SK-N-SH (cell line): ENCODE data around the gene TCF15.

ENCODE experiments used
- FOXJ3 ChIP-seq: sonication (generic); formaldehyde crosslinking; IDR thresholded peaks from 2 replicates; pipeline ENCODE4 v1.5.1; 2020; ENCODE audit warnings: mild to moderate bottlenecking, missing genetic modification reagents
- RXRA ChIP-seq: IDR thresholded peaks from 2 replicates; pipeline ENCODE4 v1.4.0; 2012; ENCODE audit warnings: low read depth, mild to moderate bottlenecking, borderline replicate concordance
- SIN3A ChIP-seq: IDR thresholded peaks from 2 replicates; pipeline ENCODE4 v1.6.1; 2012; ENCODE audit warnings: low read depth, mild to moderate bottlenecking, low read length, moderate library complexity, borderline replicate concordance
- TF ChIP-seq, protein P1 (sequence below): fragments of 200-600 bp; sonication (generic); IDR thresholded peaks from 2 replicates; pipeline ENCODE4 v1.6.1; 2017; ENCODE audit warnings: antibody characterized with exemption, mild to moderate bottlenecking, moderate library complexity
- TF ChIP-seq, protein P2 (sequence below): IDR thresholded peaks from 2 replicates; pipeline ENCODE4 v1.4.0; 2012; ENCODE audit warnings: low read depth, borderline replicate concordance
- TF ChIP-seq, protein P3 (sequence below): IDR thresholded peaks from 2 replicates; pipeline ENCODE4 v1.4.0; 2012; ENCODE audit warnings: low read depth, borderline replicate concordance

DNA sequence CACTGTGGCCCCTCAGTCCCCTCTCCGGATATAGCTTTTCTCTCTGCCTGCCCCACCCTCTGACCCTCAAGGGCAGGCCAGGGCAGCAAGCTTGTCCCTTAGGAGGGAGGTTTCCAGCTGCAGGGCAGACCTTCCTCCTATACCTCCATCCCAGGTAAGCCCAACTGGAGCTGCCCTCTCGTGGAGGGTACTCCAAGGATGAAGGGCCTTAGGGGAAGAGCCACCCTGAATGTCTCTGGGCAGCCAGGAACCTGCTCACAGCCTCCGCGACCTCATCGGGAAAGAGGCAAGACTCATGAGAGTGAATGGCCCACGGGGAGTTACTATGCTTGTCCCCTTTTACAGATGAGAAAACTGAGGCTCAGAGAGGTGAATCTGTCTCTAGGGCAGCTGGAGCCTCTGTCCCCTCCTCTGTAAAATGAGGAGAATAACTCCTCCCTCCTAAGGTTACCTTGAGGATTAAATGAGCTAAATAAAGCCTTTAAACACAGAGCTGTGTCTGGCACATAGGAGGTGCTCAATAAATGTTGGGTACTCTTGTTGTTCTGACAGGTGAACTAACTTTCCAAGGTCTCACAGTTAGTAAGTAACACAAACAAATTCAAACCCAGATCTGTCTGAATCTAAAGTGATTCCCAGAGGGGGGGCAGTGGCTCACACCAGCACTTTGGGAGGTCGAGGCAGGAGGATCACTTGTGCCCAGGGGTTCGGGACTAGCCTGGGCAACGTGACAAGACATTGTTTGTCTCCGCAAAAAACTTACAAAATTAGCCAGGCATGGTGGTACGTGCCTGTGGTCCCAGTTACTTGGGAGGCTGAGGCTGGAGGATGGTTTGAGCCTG, 30.8 kb upstream of the TCF15 start:
- TF ChIP-seq, protein P1, sequence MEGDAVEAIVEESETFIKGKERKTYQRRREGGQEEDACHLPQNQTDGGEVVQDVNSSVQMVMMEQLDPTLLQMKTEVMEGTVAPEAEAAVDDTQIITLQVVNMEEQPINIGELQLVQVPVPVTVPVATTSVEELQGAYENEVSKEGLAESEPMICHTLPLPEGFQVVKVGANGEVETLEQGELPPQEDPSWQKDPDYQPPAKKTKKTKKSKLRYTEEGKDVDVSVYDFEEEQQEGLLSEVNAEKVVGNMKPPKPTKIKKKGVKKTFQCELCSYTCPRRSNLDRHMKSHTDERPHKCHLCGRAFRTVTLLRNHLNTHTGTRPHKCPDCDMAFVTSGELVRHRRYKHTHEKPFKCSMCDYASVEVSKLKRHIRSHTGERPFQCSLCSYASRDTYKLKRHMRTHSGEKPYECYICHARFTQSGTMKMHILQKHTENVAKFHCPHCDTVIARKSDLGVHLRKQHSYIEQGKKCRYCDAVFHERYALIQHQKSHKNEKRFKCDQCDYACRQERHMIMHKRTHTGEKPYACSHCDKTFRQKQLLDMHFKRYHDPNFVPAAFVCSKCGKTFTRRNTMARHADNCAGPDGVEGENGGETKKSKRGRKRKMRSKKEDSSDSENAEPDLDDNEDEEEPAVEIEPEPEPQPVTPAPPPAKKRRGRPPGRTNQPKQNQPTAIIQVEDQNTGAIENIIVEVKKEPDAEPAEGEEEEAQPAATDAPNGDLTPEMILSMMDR = no peak
- TF ChIP-seq SIN3A = no peak
- TF ChIP-seq, protein P2, sequence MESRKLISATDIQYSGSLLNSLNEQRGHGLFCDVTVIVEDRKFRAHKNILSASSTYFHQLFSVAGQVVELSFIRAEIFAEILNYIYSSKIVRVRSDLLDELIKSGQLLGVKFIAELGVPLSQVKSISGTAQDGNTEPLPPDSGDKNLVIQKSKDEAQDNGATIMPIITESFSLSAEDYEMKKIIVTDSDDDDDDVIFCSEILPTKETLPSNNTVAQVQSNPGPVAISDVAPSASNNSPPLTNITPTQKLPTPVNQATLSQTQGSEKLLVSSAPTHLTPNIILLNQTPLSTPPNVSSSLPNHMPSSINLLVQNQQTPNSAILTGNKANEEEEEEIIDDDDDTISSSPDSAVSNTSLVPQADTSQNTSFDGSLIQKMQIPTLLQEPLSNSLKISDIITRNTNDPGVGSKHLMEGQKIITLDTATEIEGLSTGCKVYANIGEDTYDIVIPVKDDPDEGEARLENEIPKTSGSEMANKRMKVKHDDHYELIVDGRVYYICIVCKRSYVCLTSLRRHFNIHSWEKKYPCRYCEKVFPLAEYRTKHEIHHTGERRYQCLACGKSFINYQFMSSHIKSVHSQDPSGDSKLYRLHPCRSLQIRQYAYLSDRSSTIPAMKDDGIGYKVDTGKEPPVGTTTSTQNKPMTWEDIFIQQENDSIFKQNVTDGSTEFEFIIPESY = no peak
- TF ChIP-seq RXRA = no peak
- TF ChIP-seq, protein P3, sequence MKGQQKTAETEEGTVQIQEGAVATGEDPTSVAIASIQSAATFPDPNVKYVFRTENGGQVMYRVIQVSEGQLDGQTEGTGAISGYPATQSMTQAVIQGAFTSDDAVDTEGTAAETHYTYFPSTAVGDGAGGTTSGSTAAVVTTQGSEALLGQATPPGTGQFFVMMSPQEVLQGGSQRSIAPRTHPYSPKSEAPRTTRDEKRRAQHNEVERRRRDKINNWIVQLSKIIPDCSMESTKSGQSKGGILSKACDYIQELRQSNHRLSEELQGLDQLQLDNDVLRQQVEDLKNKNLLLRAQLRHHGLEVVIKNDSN = no peak
- TF ChIP-seq FOXJ3 (CRISPR knock-in tag) = no peak
